Endothelial cell of umbilical vein (primary cell): ENCODE measurements around the gene NYAP1. TPM values are rescaled to one million over a fixed set of nuclear protein-coding genes. Genes with fewer than 3 reads are reported as not detected.

Experiments used
- BruUV-seq: library from RNA; stranded (reverse); fragments of 400-500 nt; replicated peaks from 2 replicates; lab custom pipeline; 2021; lab: Mats Ljungman, UMichigan
- CTCF ChIA-PET: fragments of 300-600, 350-600 bp; sonication (Branson Sonifier 250); formaldehyde crosslinking; loops from one replicate; lab custom pipeline; 2021; ENCODE audit warnings: antibody characterized with exemption, inconsistent platforms; lab: Charles Lee
- POLR2A ChIA-PET: fragments of 300-600, 350-600 bp; sonication (Branson Sonifier 250); formaldehyde crosslinking; loops from one replicate; lab custom pipeline; 2021; ENCODE audit warnings: antibody characterized with exemption, inconsistent platforms; lab: Charles Lee
- DNase-seq: peaks from one replicate; pipeline ENCODE4 v3.0.0-alpha.2; 2011; ENCODE audit warnings: low read depth, low spot score
- FAIRE-seq: peaks from 2 replicates; lab custom pipeline; 2011; peaks lifted over from hg19 to GRCh38; lab: Jason Lieb, UNC
- H2AFZ ChIP-seq: 2 replicates; pipeline ENCODE4 v1.6.0; 2012; ENCODE audit warnings: low read depth, low read length, control low read depth, inconsistent platforms
- H3K27ac ChIP-seq: 2 replicates; pipeline ENCODE4 v1.5.1; 2011; ENCODE audit warnings: low read depth, mild to moderate bottlenecking, control low read depth, low read length, moderate library complexity; ENCODE audit not compliant: insufficient read depth
- H3K27me3 ChIP-seq, 2 experiments: 2 replicates each; pipeline versions ENCODE4 v1.6.0 to v1.6.1; 2011; ENCODE audit warnings: low read length in 2 of 2, mixed read lengths in 1 of 2; ENCODE audit not compliant: control insufficient read depth in 2 of 2, insufficient read depth in 2 of 2
- H3K36me3 ChIP-seq, 2 experiments: 2 replicates in 1 of 2; 3 replicates in 1 of 2; pipeline ENCODE4 v1.5.1; 2011; ENCODE audit warnings: low read length in 2 of 2, mild to moderate bottlenecking in 1 of 2, moderate library complexity in 1 of 2; ENCODE audit not compliant: control insufficient read depth in 2 of 2, insufficient read depth in 2 of 2; ENCODE audit errors: extremely low read depth in 1 of 2
- H3K4me1 ChIP-seq: 3 replicates; pipeline ENCODE4 v1.5.1; 2011; ENCODE audit warnings: mild to moderate bottlenecking, low read length; ENCODE audit not compliant: control insufficient read depth, insufficient read depth; ENCODE audit errors: extremely low read depth
- H3K4me2 ChIP-seq: 2 replicates; pipeline ENCODE4 v1.6.1; 2011; ENCODE audit warnings: low read length, control low read depth, mixed read lengths; ENCODE audit not compliant: insufficient read depth
- H3K4me3 ChIP-seq, 3 experiments: fragments of 200-600 bp in 1 of 3; sonication (generic), shearing (Covaris generic) in 1 of 3; replicated peaks in 1 of 3; 2 replicates each; pipeline ENCODE4 v1.5.1; 2011 to 2016; ENCODE audit warnings: control low read depth in 3 of 3, low read length in 3 of 3, mild to moderate bottlenecking in 2 of 3, inconsistent platforms in 1 of 3, low read depth in 1 of 3, moderate library complexity in 1 of 3; ENCODE audit not compliant: insufficient read depth in 1 of 3
- H3K79me2 ChIP-seq: 2 replicates; pipeline ENCODE4 v1.6.0; 2012; ENCODE audit warnings: low read length, inconsistent platforms; ENCODE audit not compliant: control insufficient read depth, insufficient read depth
- H3K9ac ChIP-seq: replicated peaks from 2 replicates; pipeline ENCODE3; 2011; ENCODE audit warnings: low read length, control low read depth; ENCODE audit not compliant: insufficient read depth; ENCODE audit errors: extremely low read depth
- H3K9me1 ChIP-seq: replicated peaks from 3 replicates; pipeline ENCODE4 v1.6.0; 2011; ENCODE audit warnings: mild to moderate bottlenecking, low read length; ENCODE audit not compliant: control insufficient read depth, insufficient read depth; ENCODE audit errors: extremely low read depth
- H3K9me3 ChIP-seq: replicated peaks from 2 replicates; pipeline ENCODE4 v1.5.1; 2012; ENCODE audit warnings: low read length, inconsistent platforms; ENCODE audit not compliant: control insufficient read depth, insufficient read depth
- H4K20me1 ChIP-seq: replicated peaks from 2 replicates; pipeline ENCODE3; 2011; ENCODE audit warnings: mild to moderate bottlenecking, low read length; ENCODE audit not compliant: control insufficient read depth, insufficient read depth; ENCODE audit errors: extremely low read depth
- CTCF ChIP-seq, 2 donors: IDR thresholded peaks; 1 replicate in 1 of 2; 2 replicates in 1 of 2; pipeline ENCODE4 v1.5.1; 2011; ENCODE audit warnings: low read length in 2 of 2, mild to moderate bottlenecking in 2 of 2, moderate library complexity in 2 of 2, control low read depth in 1 of 2, inconsistent platforms in 1 of 2, low read depth in 1 of 2; ENCODE audit not compliant: insufficient read depth in 1 of 2; ENCODE audit errors: extremely low read depth in 1 of 2
- EZH2 ChIP-seq: IDR thresholded peaks from 2 replicates; pipeline ENCODE4 v1.6.1; 2012; ENCODE audit warnings: borderline replicate concordance, low read depth, mild to moderate bottlenecking, moderate library complexity, low read length, inconsistent platforms; ENCODE audit not compliant: severe bottlenecking
- FOS ChIP-seq: IDR thresholded peaks from 2 replicates; pipeline ENCODE4 v1.6.1; 2011; ENCODE audit warnings: mild to moderate bottlenecking, low read length, moderate library complexity, borderline replicate concordance; ENCODE audit not compliant: insufficient read depth
- GATA2 ChIP-seq: IDR thresholded peaks from 2 replicates; pipeline ENCODE4 v1.7.0; 2011; ENCODE audit warnings: low read depth, mild to moderate bottlenecking, moderate library complexity, mixed read lengths, low read length; ENCODE audit not compliant: insufficient read length, insufficient read depth
- MAX ChIP-seq: IDR thresholded peaks from 2 replicates; pipeline ENCODE4 v1.6.1; 2011; ENCODE audit not compliant: insufficient read depth, insufficient read length
- MYC ChIP-seq: IDR thresholded peaks from one replicate; pipeline ENCODE4 v1.6.1; 2011; ENCODE audit warnings: mild to moderate bottlenecking, low read depth, low read length
- POLR2A ChIP-seq: IDR thresholded peaks from 2 replicates; pipeline ENCODE4 v1.6.1; 2012; ENCODE audit warnings: low read depth, mild to moderate bottlenecking, control low read depth, low read length
- POLR2AphosphoS5 ChIP-seq: IDR thresholded peaks from 2 replicates; pipeline ENCODE4 v1.6.1; 2012; ENCODE audit warnings: low read depth, mild to moderate bottlenecking, control low read depth, low read length, moderate library complexity; ENCODE audit not compliant: insufficient read depth
- dilution Hi-C: fragments of 300-500 bp; cut with MboI; formaldehyde crosslinking; loops from one replicate; pipeline ENCODE4 v1.15.0; 2019; ENCODE audit warnings: low sequenced_read_pairs; ENCODE audit not compliant: extremely low pct_ligation_motif_present
- intact Hi-C: fragments of 100-400 bp; cut with micrococcal nuclease; formaldehyde crosslinking; loops from one replicate; pipeline ENCODE4 v1.10.0; 2022
- polyA plus RNA-seq, 4 experiments: library from polyadenylated mRNA; depleted of rRNA in 3 of 4; stranded (reverse) in 3 of 4; unstranded in 1 of 4; fragments of >200 nt; gene quantifications; 2 replicates each; pipeline versions ENCODE4 v1.2.1 to v1.2.3, GENCODE V29; 2011 to 2012; ENCODE audit warnings: missing spikeins in 1 of 4
- total RNA-seq: library from RNA; stranded (reverse); gene quantifications from 2 replicates; pipeline ENCODE4 v1.2.3, GENCODE V29; 2021

NYAP1 gene
- total and polyA plus RNA-seq, 2 donors (not counting 3 experiments of a cell fraction or from before 2014, with no cell fraction given): 0.37 to 2.8 TPM

GRCh38 chr7:100504887-100505611, 21.3 kb downstream of the NYAP1 start:
- Histone ChIP-seq H3K36me3 (no peaks in the 10 kb centered on the region), H4K20me1 (no peaks in the 10 kb centered on the region), H3K27me3 (peaks cover 0 to 2% of the 10 kb centered on the region in 2 experiments), H3K9ac (no peak overlapping the region), H3K4me2 (no peak overlapping the region), H3K27ac (no peak overlapping the region), H3K9me1 (no peaks in the 10 kb centered on the region), H2AFZ (no peak overlapping the region), H3K9me3 (no peaks in the 10 kb centered on the region), H3K79me2 (no peaks in the 10 kb centered on the region), H3K4me1 (no peaks in the 10 kb centered on the region), H3K4me3 (no peak overlapping the region)
- ChIA-PET POLR2A (no interaction called here), CTCF (interaction anchor here (1.2 to 1.5 kb wide), 2 partner anchors 22 to 55 kb away, joined by 5 to 6 read pairs; partner anchors contain the start of gene NYAP1)
- intact Hi-C loops (no loop called here), dilution Hi-C loops (no loop called here)
- FAIRE-seq (no peak), DNase-seq (no peak)
- no TSS peak for BruUV-seq
- TF ChIP-seq MYC (no peak), CTCF (IDR thresholded peaks at IDR 0.05; ENCODE audit: extremely low read depth in 1 of 2, insufficient read depth in 1 of 2, low read depth in 1 of 2, low read length in 2 of 2) (no peak), GATA2 (no peak), POLR2A (no peak), POLR2AphosphoS5 (no peak), EZH2 (no peak), MAX (no peak), FOS (no peak)
